HG03354 (cell line): ENCODE results near the gene ETV6.

Source experiments
- ATAC-seq: cut with Tn5 transposase; IDR thresholded peaks from one replicate; pipeline ENCODE4 v1.9.1; 2021; ENCODE audit warnings: mild to moderate bottlenecking; ENCODE audit not compliant: unreplicated experiment, poor library complexity, severe bottlenecking

The ETV6 gene

GRCh38 chr12:11861155-11861863, 211.8 kb downstream of the ETV6 start:
- no peak for ATAC-seq

- ATAC-seq, result no peak
Measured at GRCh38 chr12:11861864-11862600, 212.6 kb downstream of the ETV6 start.

- no peak for ATAC-seq
Measured at GRCh38 chr12:11862798-11863197, 213.3 kb downstream of the ETV6 start.

GRCh38 chr12:11863478-11863906, 214.0 kb downstream of the ETV6 start:
- no peak for ATAC-seq

GRCh38 chr12:11863988-11864387, 214.5 kb downstream of the ETV6 start:
- no peak for ATAC-seq

- ATAC-seq, result no peak
Measured at GRCh38 chr12:11865824-11866223, 216.3 kb downstream of the ETV6 start.

GRCh38 chr12:11868027-11868426, 218.6 kb downstream of the ETV6 start:
- ATAC-seq, result no peak

GRCh38 chr12:11869406-11869805, 219.9 kb downstream of the ETV6 start:
- ATAC-seq, result no peak

GRCh38 chr12:11870041-11870451, 220.6 kb downstream of the ETV6 start:
- ATAC-seq, result no peak

GRCh38 chr12:11872055-11872454, 222.6 kb downstream of the ETV6 start:
- ATAC-seq, result no peak

GRCh38 chr12:11875414-11875935, 226.0 kb downstream of the ETV6 start:
- no peak for ATAC-seq

GRCh38 chr12:11876307-11876706, 226.8 kb downstream of the ETV6 start:
- ATAC-seq, result no peak

GRCh38 chr12:11877102-11877826, 227.8 kb downstream of the ETV6 start:
- no peak for ATAC-seq

GRCh38 chr12:11877869-11878780, 228.7 kb downstream of the ETV6 start:
- no peak for ATAC-seq

- ATAC-seq, result no peak
Measured at GRCh38 chr12:11879306-11879705, 229.8 kb downstream of the ETV6 start.

GRCh38 chr12:11880381-11880780, 230.9 kb downstream of the ETV6 start:
- ATAC-seq, result no peak

- ATAC-seq, result no peak
Measured at GRCh38 chr12:11881835-11882234, 232.4 kb downstream of the ETV6 start.

GRCh38 chr12:11882301-11883019, 233.0 kb downstream of the ETV6 start:
- peak; percentile 41 for ATAC-seq

GRCh38 chr12:11884116-11884515, 234.6 kb downstream of the ETV6 start:
- ATAC-seq, result no peak
